GM19193 (cell line): Measurements from ENCODE around the gene FAM210A.

Experiments used
- POLR2A ChIP-seq: IDR thresholded peaks from 4 replicates; pipeline ENCODE4 v1.6.1; 2011; ENCODE audit not compliant: insufficient read depth, insufficient read length; ENCODE audit errors: extremely low read depth

Gene FAM210A

GRCh38 chr18:13716916-13717315, 9.4 kb downstream of the FAM210A start:
- no peak for TF ChIP-seq POLR2A

- TF ChIP-seq POLR2A, result no peak
Observed at GRCh38 chr18:13715330-13715729, 11.0 kb downstream of the FAM210A start.

- no peak for TF ChIP-seq POLR2A
Observed at GRCh38 chr18:13713455-13714055, 12.8 kb downstream of the FAM210A start.

- no peak for TF ChIP-seq POLR2A
Observed at GRCh38 chr18:13712400-13713131, 13.8 kb downstream of the FAM210A start.

GRCh38 chr18:13710414-13710831, 15.9 kb downstream of the FAM210A start:
- no peak for TF ChIP-seq POLR2A

- no peak for TF ChIP-seq POLR2A
Observed at GRCh38 chr18:13703899-13704298, 22.5 kb downstream of the FAM210A start.

- TF ChIP-seq POLR2A, result no peak
Observed at GRCh38 chr18:13700153-13700552, 26.2 kb downstream of the FAM210A start.

- TF ChIP-seq POLR2A, result no peak
Observed at GRCh38 chr18:13696961-13697360, 29.4 kb downstream of the FAM210A start.

- TF ChIP-seq POLR2A, result no peak
Observed at GRCh38 chr18:13688191-13689136, 37.9 kb downstream of the FAM210A start.

GRCh38 chr18:13684546-13684945, 41.8 kb downstream of the FAM210A start:
- no peak for TF ChIP-seq POLR2A

GRCh38 chr18:13681701-13682100, 44.7 kb downstream of the FAM210A start:
- TF ChIP-seq POLR2A, result no peak

GRCh38 chr18:13680612-13681011, 45.7 kb downstream of the FAM210A start:
- no peak for TF ChIP-seq POLR2A

GRCh38 chr18:13676471-13676870, 49.9 kb downstream of the FAM210A start:
- no peak for TF ChIP-seq POLR2A

GRCh38 chr18:13672657-13673056, 53.7 kb downstream of the FAM210A start:
- TF ChIP-seq POLR2A, result no peak

- TF ChIP-seq POLR2A, result no peak
Observed at GRCh38 chr18:13661779-13662256, 64.5 kb downstream of the FAM210A start.
